ENCODE data around the gene CEND1. TPM values are rescaled to one million over a fixed set of nuclear protein-coding genes. Genes with fewer than 3 reads are reported as not detected.

CEND1 gene
- total RNA-seq, 1 donor from 2014 or later: not detected

GRCh38 chr11:763073-763463, 26.8 kb downstream of the CEND1 start:
- ATAC-seq: peak; percentile 73

GRCh38 chr11:762421-763072, 27.3 kb downstream of the CEND1 start:
- peak; percentile 92 for ATAC-seq

GRCh38 chr11:761526-762108, 28.3 kb downstream of the CEND1 start:
- no peak for ATAC-seq

- ATAC-seq: no peak
These were observed 29.7 kb downstream of the CEND1 start for GRCh38 chr11:760236-760635.

- ATAC-seq: no peak
These were observed 40.2 kb downstream of the CEND1 start for GRCh38 chr11:749731-750130.

- ATAC-seq: peak; percentile 8
These were observed 41.9 kb downstream of the CEND1 start for GRCh38 chr11:748007-748359.

GRCh38 chr11:747158-748006, 42.5 kb downstream of the CEND1 start, which contains the start of gene TALDO1:
TSS of gene TALDO1 (plus strand) at chr11:747464. CDS start at chr11:747482, 18 bp downstream.
- peak; percentile 90 for ATAC-seq

- ATAC-seq: peak; percentile 31
These were observed 43.4 kb downstream of the CEND1 start for GRCh38 chr11:746289-747157.

- no peak for ATAC-seq
These were observed 44.5 kb downstream of the CEND1 start for GRCh38 chr11:745428-745827.

- ATAC-seq: no peak
These were observed 47.2 kb downstream of the CEND1 start for GRCh38 chr11:742571-743201.

- no peak for ATAC-seq
These were observed 47.7 kb downstream of the CEND1 start for GRCh38 chr11:742156-742546.

- peak; percentile 94 for ATAC-seq
These were observed 52.0 kb downstream of the CEND1 start for GRCh38 chr11:737899-738298.

GRCh38 chr11:737366-737765, 52.5 kb downstream of the CEND1 start:
- ATAC-seq: peak; percentile 5

Other genes with a start within 250 kb of the CEND1 start
- gene LMNTD2, start 229.4 kb downstream of the CEND1 start, total RNA-seq: 3.0 TPM
- gene RASSF7, start 229.1 kb downstream of the CEND1 start, total RNA-seq: 19.6 TPM
- 17.6 TPM for gene PHRF1, start 213.6 kb downstream of the CEND1 start, total RNA-seq
- gene IRF7, start 174.1 kb downstream of the CEND1 start, total RNA-seq: 19.5 TPM
- not detected for gene CDHR5, start 165.1 kb downstream of the CEND1 start, total RNA-seq
- gene SCT, start 162.9 kb downstream of the CEND1 start, total RNA-seq: not detected
- 0.16 TPM for gene DRD4, start 152.8 kb downstream of the CEND1 start, total RNA-seq
- 23.8 TPM for gene DEAF1, start 94.9 kb downstream of the CEND1 start, total RNA-seq
- 15.7 TPM for gene TMEM80, start 94.3 kb downstream of the CEND1 start, total RNA-seq
- 259 TPM for gene EPS8L2, start 83.9 kb downstream of the CEND1 start, total RNA-seq
- gene TALDO1, start 42.6 kb downstream of the CEND1 start, total RNA-seq: 263 TPM
- 38.4 TPM for gene GATD1, start 12.6 kb downstream of the CEND1 start, total RNA-seq
- gene SLC25A22, start 8.2 kb upstream of the CEND1 start, total RNA-seq: 11.0 TPM
- 7.6 TPM for gene PIDD1, start 15.1 kb upstream of the CEND1 start, total RNA-seq
- 2,043 TPM for gene RPLP2, start 19.9 kb upstream of the CEND1 start, total RNA-seq
- gene PNPLA2, start 28.8 kb upstream of the CEND1 start, total RNA-seq: 24.5 TPM
- gene CRACR2B, start 37.8 kb upstream of the CEND1 start, total RNA-seq: 3.3 TPM
- 109 TPM for gene CD151, start 42.9 kb upstream of the CEND1 start, total RNA-seq
- 177 TPM for gene POLR2L, start 52.4 kb upstream of the CEND1 start, total RNA-seq
- gene TSPAN4, start 52.8 kb upstream of the CEND1 start, total RNA-seq: 8.4 TPM
- 56.6 TPM for gene CHID1, start 120.7 kb upstream of the CEND1 start, total RNA-seq
- 34.9 TPM for gene AP2A2, start 135.8 kb upstream of the CEND1 start, total RNA-seq
- gene MUC6, start 246.6 kb upstream of the CEND1 start, total RNA-seq: not detected

All from esophagus mucosa (tissue), 1 donor.